WTC11 (cell line): ENCODE data around the gene TMEM9B. TPM values are rescaled to one million over a fixed set of nuclear protein-coding genes. Genes with fewer than 3 reads are reported as not detected.

Experiments used
- ATAC-seq: fragments of 200-7000 bp; cut with Tn5 transposase; 2 replicates; pipeline ENCODE4 v1.10.0; 2021; ENCODE audit warnings: mild to moderate bottlenecking, moderate library complexity
- CTCF ChIA-PET: fragments of 300-600 bp; sonication (Branson Sonifier 250); formaldehyde crosslinking; loops from one replicate; lab custom pipeline; 2021; ENCODE audit warnings: antibody characterized with exemption; lab: Charles Lee
- POLR2A ChIA-PET: fragments of 350-600 bp; sonication (Branson Sonifier 250); formaldehyde crosslinking; loops from one replicate; lab custom pipeline; 2021; ENCODE audit warnings: antibody characterized with exemption; lab: Charles Lee
- DNase-seq: peaks from one replicate; pipeline ENCODE4 v3.0.0; 2021; ENCODE audit warnings: low spot score
- H3K27ac Mint-ChIP-seq: 2 replicates; pipeline ENCODE4 v1.8.0; 2021; ENCODE audit warnings: mixed read lengths
- H3K27me3 Mint-ChIP-seq: 2 replicates; pipeline ENCODE4 v1.8.0; 2021; ENCODE audit warnings: low read depth, mild to moderate bottlenecking, moderate library complexity, mixed read lengths
- H3K36me3 Mint-ChIP-seq: 2 replicates; pipeline ENCODE4 v1.8.0; 2021; ENCODE audit warnings: mixed read lengths
- H3K4me1 Mint-ChIP-seq: 2 replicates; pipeline ENCODE4 v1.8.0; 2022; ENCODE audit warnings: mixed read lengths
- H3K4me3 Mint-ChIP-seq: 2 replicates; pipeline ENCODE4 v1.8.0; 2021; ENCODE audit warnings: mild to moderate bottlenecking, moderate library complexity, mixed read lengths
- H3K9me3 Mint-ChIP-seq: 2 replicates; pipeline ENCODE4 v1.8.0; 2021; ENCODE audit warnings: mixed read lengths
- EMX1 ChIP-seq: fragments of 250-450 bp; sonication (Bioruptor Pico); IDR thresholded peaks from 2 replicates; pipeline ENCODE4 v1.8.0; 2021; ENCODE audit warnings: mild to moderate bottlenecking
- ETV6 ChIP-seq: sonication (generic); formaldehyde crosslinking; IDR thresholded peaks from 2 replicates; pipeline ENCODE4 v1.8.1; 2022; ENCODE audit warnings: mild to moderate bottlenecking, missing genetic modification reagents
- FOXJ3 ChIP-seq: sonication (generic); formaldehyde crosslinking; IDR thresholded peaks from 2 replicates; pipeline ENCODE4 v1.9.0; 2021; ENCODE audit warnings: missing genetic modification reagents, mild to moderate bottlenecking, borderline replicate concordance
- FOXK1 ChIP-seq: sonication (generic); formaldehyde crosslinking; IDR thresholded peaks from 2 replicates; pipeline ENCODE4 v1.8.0; 2022; ENCODE audit warnings: mild to moderate bottlenecking, moderate library complexity, missing genetic modification reagents
- GABPB1 ChIP-seq: sonication (generic); formaldehyde crosslinking; IDR thresholded peaks from 2 replicates; pipeline ENCODE4 v1.8.1; 2023; ENCODE audit warnings: mild to moderate bottlenecking, missing genetic modification reagents
- JUN ChIP-seq: sonication (generic); formaldehyde crosslinking; IDR thresholded peaks from 2 replicates; pipeline ENCODE4 v1.8.0; 2023; ENCODE audit warnings: mild to moderate bottlenecking, missing genetic modification reagents
- KAT7 ChIP-seq: sonication (generic); formaldehyde crosslinking; IDR thresholded peaks from 2 replicates; pipeline ENCODE4 v1.8.1; 2023; ENCODE audit warnings: missing genetic modification reagents, mild to moderate bottlenecking, borderline replicate concordance
- MXD4 ChIP-seq: fragments of 250-450 bp; sonication (Bioruptor Pico); IDR thresholded peaks from 2 replicates; pipeline ENCODE4 v1.8.0; 2021; ENCODE audit warnings: mild to moderate bottlenecking, moderate library complexity, borderline replicate concordance
- NR1H2 ChIP-seq: sonication (generic); formaldehyde crosslinking; IDR thresholded peaks from 2 replicates; pipeline ENCODE4 v1.9.0; 2021; ENCODE audit warnings: mild to moderate bottlenecking, moderate library complexity, missing genetic modification reagents
- NR2C2 ChIP-seq: sonication (generic); formaldehyde crosslinking; IDR thresholded peaks from 2 replicates; pipeline ENCODE4 v1.8.0; 2022; ENCODE audit warnings: mild to moderate bottlenecking, missing genetic modification reagents
- NR3C1 ChIP-seq: sonication (generic); formaldehyde crosslinking; conservative IDR thresholded peaks from 2 replicates; pipeline ENCODE4 v1.8.1; 2023; ENCODE audit warnings: low read depth, mild to moderate bottlenecking, missing genetic modification reagents
- OVOL2 ChIP-seq: fragments of 250-450 bp; sonication (Bioruptor Pico); IDR thresholded peaks from 2 replicates; pipeline ENCODE4 v1.9.0; 2021; ENCODE audit warnings: mild to moderate bottlenecking, borderline replicate concordance
- RELA ChIP-seq: sonication (generic); formaldehyde crosslinking; IDR thresholded peaks from 2 replicates; pipeline ENCODE4 v1.8.1; 2022; ENCODE audit warnings: missing genetic modification reagents, mild to moderate bottlenecking, borderline replicate concordance
- SOX15 ChIP-seq: fragments of 250-450 bp; sonication (Bioruptor Pico); IDR thresholded peaks from 2 replicates; pipeline ENCODE4 v1.9.0; 2021; ENCODE audit warnings: mild to moderate bottlenecking
- SP1 ChIP-seq: sonication (generic); formaldehyde crosslinking; conservative IDR thresholded peaks from 2 replicates; pipeline ENCODE4 v1.8.1; 2022; ENCODE audit warnings: missing genetic modification reagents
- TEAD1 ChIP-seq: sonication (generic); formaldehyde crosslinking; IDR thresholded peaks from 2 replicates; pipeline ENCODE4 v1.8.0; 2022; ENCODE audit warnings: mild to moderate bottlenecking, missing genetic modification reagents
- USF1 ChIP-seq: sonication (generic); formaldehyde crosslinking; IDR thresholded peaks from 2 replicates; pipeline ENCODE4 v1.8.0; 2022; ENCODE audit warnings: mild to moderate bottlenecking, missing genetic modification reagents
- ZNF138 ChIP-seq: sonication (generic); formaldehyde crosslinking; conservative IDR thresholded peaks from 2 replicates; pipeline ENCODE4 v1.8.1; 2022; ENCODE audit warnings: mild to moderate bottlenecking, moderate library complexity, missing genetic modification reagents
- ZNF219 ChIP-seq: sonication (generic); formaldehyde crosslinking; IDR thresholded peaks from 2 replicates; pipeline ENCODE4 v1.8.0; 2023; ENCODE audit warnings: missing genetic modification reagents, mild to moderate bottlenecking, borderline replicate concordance
- ZNF232 ChIP-seq: sonication (generic); formaldehyde crosslinking; IDR thresholded peaks from 2 replicates; pipeline ENCODE4 v1.8.0; 2022; ENCODE audit warnings: mild to moderate bottlenecking, missing genetic modification reagents
- ZNF263 ChIP-seq: sonication (generic); formaldehyde crosslinking; IDR thresholded peaks from 2 replicates; pipeline ENCODE4 v1.8.1; 2022; ENCODE audit warnings: low read depth, mild to moderate bottlenecking, moderate library complexity, missing genetic modification reagents
- ZNF416 ChIP-seq: fragments of 250-450 bp; sonication (Bioruptor Pico); IDR thresholded peaks from 2 replicates; pipeline ENCODE4 v1.9.0; 2021; ENCODE audit warnings: mild to moderate bottlenecking, inconsistent platforms
- ZNF671 ChIP-seq: fragments of 250-450 bp; sonication (Bioruptor Pico); IDR thresholded peaks from 2 replicates; pipeline ENCODE4 v1.8.0; 2021; ENCODE audit warnings: mild to moderate bottlenecking
- total RNA-seq: library from RNA; stranded (reverse); gene quantifications from 3 replicates; pipeline ENCODE4 v1.2.3, GENCODE V29; 2021
- TF ChIP-seq, protein P1 (sequence below): sonication (generic); formaldehyde crosslinking; IDR thresholded peaks from 2 replicates; pipeline ENCODE4 v1.8.0; 2022; ENCODE audit warnings: missing genetic modification reagents
- TF ChIP-seq, protein P2 (sequence below): sonication (generic); formaldehyde crosslinking; IDR thresholded peaks from 2 replicates; pipeline ENCODE4 v1.8.0; 2022; ENCODE audit warnings: mild to moderate bottlenecking, missing genetic modification reagents

The TMEM9B gene
- total RNA-seq, 1 experiment from 2014 or later: 8.7 TPM

DNA sequence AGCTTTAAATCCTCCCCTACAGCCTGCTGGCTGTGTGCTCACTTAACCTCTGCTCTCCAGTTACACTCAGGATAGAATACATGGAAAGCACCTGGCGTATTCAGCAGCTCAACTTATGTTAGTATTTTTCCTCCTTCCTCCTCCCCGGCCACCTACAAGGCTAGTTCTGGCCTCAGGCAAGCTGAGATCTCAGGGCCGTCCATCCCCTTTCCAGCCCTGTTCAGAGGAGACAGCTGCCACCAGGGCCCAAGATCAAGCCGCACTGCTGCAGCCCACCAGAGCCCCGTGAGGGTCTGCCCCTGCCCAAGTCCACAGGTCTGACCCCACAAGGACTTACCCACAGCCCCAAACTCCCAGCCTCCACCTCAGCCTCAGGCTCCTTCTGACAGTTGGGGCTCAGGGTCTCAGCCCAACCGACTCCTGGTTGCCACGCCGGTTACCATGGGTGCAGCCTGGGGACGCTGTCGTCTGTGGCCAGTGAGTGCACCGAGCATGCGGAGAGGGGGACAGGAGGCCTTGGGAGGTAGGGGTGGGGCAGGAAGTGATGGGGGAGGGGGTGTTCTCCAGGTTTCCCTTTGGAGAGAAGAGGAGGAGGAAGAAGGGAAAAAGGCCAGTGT is 31.6 kb downstream of the TMEM9B start, which contains the start of gene C11orf16:
C11orf16 (minus strand) TSS at position 384 of the 617 bp plus-strand sequence. CDS start 639 bp downstream, outside the sequence.
- ATAC-seq (peak; percentile 71), DNase-seq (peak; percentile 43)
- Mint-ChIP-seq H3K36me3 (no peaks in the 10 kb centered on the region), H3K27me3 (no peaks in the 10 kb centered on the region), H3K27ac (no peak within 1 kb of the TSS), H3K4me3 (no peak within 1 kb of the TSS), H3K4me1 (peaks cover 25% of the 10 kb centered on the region), H3K9me3 (no peaks in the 10 kb centered on the region)
- ChIA-PET POLR2A (interaction anchor here (0.5 to 0.6 kb wide), 2 partner anchors 28 to 123 kb away, joined by 3 to 5 read pairs; no protein-coding TSS in a partner anchor), CTCF (interaction anchor here (0.7 to 2.8 kb wide), 7 partner anchors 9 to 205 kb away, joined by 4 to 20 read pairs (median 5); partner anchors contain the start of gene TMEM9B)
- TF ChIP-seq OVOL2 (no peak), NR3C1 (CRISPR knock-in tag) (no peak), GABPB1 (CRISPR knock-in tag) (no peak), ZNF138 (CRISPR knock-in tag) (no peak), MXD4 (CRISPR knock-in tag) (no peak), EMX1 (CRISPR knock-in tag) (no peak), NR1H2 (CRISPR knock-in tag) (no peak), USF1 (CRISPR knock-in tag) (no peak), FOXJ3 (no peak), JUN (CRISPR knock-in tag) (no peak), TEAD1 (no peak), ZNF232 (no peak), ZNF416 (CRISPR knock-in tag) (no peak)
- TF ChIP-seq, protein P1, sequence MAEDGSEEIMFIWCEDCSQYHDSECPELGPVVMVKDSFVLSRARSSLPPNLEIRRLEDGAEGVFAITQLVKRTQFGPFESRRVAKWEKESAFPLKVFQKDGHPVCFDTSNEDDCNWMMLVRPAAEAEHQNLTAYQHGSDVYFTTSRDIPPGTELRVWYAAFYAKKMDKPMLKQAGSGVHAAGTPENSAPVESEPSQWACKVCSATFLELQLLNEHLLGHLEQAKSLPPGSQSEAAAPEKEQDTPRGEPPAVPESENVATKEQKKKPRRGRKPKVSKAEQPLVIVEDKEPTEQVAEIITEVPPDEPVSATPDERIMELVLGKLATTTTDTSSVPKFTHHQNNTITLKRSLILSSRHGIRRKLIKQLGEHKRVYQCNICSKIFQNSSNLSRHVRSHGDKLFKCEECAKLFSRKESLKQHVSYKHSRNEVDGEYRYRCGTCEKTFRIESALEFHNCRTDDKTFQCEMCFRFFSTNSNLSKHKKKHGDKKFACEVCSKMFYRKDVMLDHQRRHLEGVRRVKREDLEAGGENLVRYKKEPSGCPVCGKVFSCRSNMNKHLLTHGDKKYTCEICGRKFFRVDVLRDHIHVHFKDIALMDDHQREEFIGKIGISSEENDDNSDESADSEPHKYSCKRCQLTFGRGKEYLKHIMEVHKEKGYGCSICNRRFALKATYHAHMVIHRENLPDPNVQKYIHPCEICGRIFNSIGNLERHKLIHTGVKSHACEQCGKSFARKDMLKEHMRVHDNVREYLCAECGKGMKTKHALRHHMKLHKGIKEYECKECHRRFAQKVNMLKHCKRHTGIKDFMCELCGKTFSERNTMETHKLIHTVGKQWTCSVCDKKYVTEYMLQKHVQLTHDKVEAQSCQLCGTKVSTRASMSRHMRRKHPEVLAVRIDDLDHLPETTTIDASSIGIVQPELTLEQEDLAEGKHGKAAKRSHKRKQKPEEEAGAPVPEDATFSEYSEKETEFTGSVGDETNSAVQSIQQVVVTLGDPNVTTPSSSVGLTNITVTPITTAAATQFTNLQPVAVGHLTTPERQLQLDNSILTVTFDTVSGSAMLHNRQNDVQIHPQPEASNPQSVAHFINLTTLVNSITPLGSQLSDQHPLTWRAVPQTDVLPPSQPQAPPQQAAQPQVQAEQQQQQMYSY (CRISPR knock-in tag): no peak

DNA sequence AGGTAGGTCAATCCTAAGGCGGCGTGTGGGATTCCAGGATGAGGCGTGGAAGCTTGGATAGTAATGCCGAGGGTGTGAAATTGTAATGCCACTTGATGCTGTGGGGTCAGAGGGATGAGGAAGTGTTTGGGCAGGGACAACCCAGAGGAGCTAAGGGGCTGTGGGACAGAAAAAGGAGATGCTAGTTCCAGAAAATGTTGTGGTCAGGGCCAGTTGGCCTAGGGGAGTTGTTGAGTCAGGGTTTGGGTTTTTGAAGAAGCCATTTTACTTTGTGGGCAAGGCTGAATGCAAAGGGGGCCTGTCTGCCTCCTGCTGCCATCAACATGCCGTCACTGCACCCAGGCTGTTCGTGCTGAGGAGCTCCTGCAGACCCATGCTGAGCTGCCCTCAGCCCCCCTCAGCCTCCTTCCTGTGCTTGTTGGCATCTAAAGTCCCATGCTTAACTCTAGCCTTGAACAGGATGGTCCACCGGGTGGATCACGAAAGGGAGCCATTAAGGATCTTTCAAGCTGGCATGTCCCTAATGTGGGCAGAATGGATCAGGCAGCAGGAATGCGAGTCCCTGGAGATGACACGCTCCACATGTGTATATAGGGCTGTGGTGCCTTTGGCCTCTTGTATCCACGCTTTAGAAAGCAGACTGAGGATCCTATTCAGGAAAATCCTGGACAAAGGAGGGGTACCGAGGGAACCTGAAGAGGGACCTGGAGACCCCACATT is 33.6 kb downstream of the TMEM9B start:
- CTCF ChIA-PET: interaction anchor here (0.8 to 1.5 kb wide), 2 partner anchors 20 to 29 kb away, joined by 3 to 4 read pairs; partner anchors contain the start of gene AKIP1
- Mint-ChIP-seq H3K9me3 (no peaks in the 10 kb centered on the region), H3K27me3 (no peaks in the 10 kb centered on the region), H3K4me3 (no peak overlapping the region), H3K27ac (peak overlapping the region; percentile 32; the same call in 1 of the 2 replicates), H3K36me3 (no peaks in the 10 kb centered on the region), H3K4me1 (peaks cover 28% of the 10 kb centered on the region)
- POLR2A ChIA-PET: interaction anchor here (0.7 kb wide), 1 partner anchor 92 kb away, joined by 4 read pairs; no protein-coding TSS in a partner anchor
- ATAC-seq (no peak), DNase-seq (no peak)
- no peak for TF ChIP-seq ETV6 (CRISPR knock-in tag)

DNA sequence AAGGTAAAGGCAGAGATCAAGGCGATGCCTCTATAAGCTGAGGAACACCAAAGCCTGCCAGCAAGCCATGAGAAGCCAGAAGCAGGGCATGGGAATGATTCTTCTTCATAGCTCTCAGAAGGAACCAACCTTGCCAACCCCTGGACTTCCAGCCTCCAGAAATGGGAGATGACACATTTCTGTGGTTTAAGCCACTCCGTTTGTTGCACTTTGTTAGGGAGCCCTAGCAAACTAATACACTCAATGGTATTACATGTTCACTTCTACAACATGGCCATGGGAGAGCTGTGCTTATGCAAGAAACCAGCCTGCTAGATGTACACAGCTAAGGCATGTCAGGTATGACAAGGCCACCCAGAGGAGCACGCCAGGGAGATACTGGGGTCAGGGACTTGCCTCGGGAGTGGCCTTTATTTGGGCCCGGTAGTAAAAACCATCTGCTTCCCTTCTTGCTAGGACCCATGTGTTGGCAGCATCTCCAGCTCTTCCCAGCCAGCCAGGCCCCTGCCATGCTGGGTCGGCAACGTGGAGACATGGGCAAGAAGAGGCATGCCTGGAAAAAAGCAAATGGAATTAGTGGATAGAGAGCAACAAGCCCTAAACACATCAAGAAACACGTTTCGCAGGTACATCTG is 35.1 kb downstream of the TMEM9B start:
- ATAC-seq: no peak
- Mint-ChIP-seq H3K4me3 (no peak overlapping the region), H3K27ac (no peak overlapping the region)
- TF ChIP-seq, protein P2, sequence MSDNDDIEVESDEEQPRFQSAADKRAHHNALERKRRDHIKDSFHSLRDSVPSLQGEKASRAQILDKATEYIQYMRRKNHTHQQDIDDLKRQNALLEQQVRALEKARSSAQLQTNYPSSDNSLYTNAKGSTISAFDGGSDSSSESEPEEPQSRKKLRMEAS (CRISPR knock-in tag): no peak
- no peak for TF ChIP-seq RELA (CRISPR knock-in tag)
- no peak for TF ChIP-seq ZNF263 (CRISPR knock-in tag)
- TF ChIP-seq NR2C2 (CRISPR knock-in tag): no peak
- TF ChIP-seq MXD4 (CRISPR knock-in tag): no peak
- TF ChIP-seq ZNF219 (CRISPR knock-in tag): no peak
- no peak for TF ChIP-seq JUN (CRISPR knock-in tag)
- TF ChIP-seq ZNF671 (CRISPR knock-in tag): no peak
- no peak for TF ChIP-seq SOX15
- TF ChIP-seq FOXK1 (CRISPR knock-in tag): no peak
- no peak for TF ChIP-seq KAT7 (CRISPR knock-in tag)
- TF ChIP-seq SP1 (CRISPR knock-in tag): no peak

More for the DNA sequence above, 35.1 kb downstream of the TMEM9B start:
- POLR2A ChIA-PET: no interaction called here
- Mint-ChIP-seq H3K9me3 (no peaks in the 10 kb centered on the region), H3K27me3 (no peaks in the 10 kb centered on the region), H3K36me3 (no peaks in the 10 kb centered on the region), H3K4me1 (peaks cover 20% of the 10 kb centered on the region)
- no peak for DNase-seq
- CTCF ChIA-PET: no interaction called here
